Endothelial cell of umbilical vein (primary cell): ENCODE measurements around the gene TNFRSF4. TPM values are rescaled to one million over a fixed set of nuclear protein-coding genes. Genes with fewer than 3 reads are reported as not detected.

Experiments
- BruUV-seq: library from RNA; stranded (reverse); fragments of 400-500 nt; replicated peaks from 2 replicates; lab custom pipeline; 2021; lab: Mats Ljungman, UMichigan
- CTCF ChIA-PET: fragments of 300-600, 350-600 bp; sonication (Branson Sonifier 250); formaldehyde crosslinking; loops from one replicate; lab custom pipeline; 2021; ENCODE audit warnings: antibody characterized with exemption, inconsistent platforms; lab: Charles Lee
- POLR2A ChIA-PET: fragments of 300-600, 350-600 bp; sonication (Branson Sonifier 250); formaldehyde crosslinking; loops from one replicate; lab custom pipeline; 2021; ENCODE audit warnings: antibody characterized with exemption, inconsistent platforms; lab: Charles Lee
- DNase-seq: peaks from one replicate; pipeline ENCODE4 v3.0.0-alpha.2; 2011; ENCODE audit warnings: low read depth, low spot score
- FAIRE-seq: peaks from 2 replicates; lab custom pipeline; 2011; peaks lifted over from hg19 to GRCh38; lab: Jason Lieb, UNC
- H2AFZ ChIP-seq: 2 replicates; pipeline ENCODE4 v1.6.0; 2012; ENCODE audit warnings: low read depth, low read length, control low read depth, inconsistent platforms
- H3K27ac ChIP-seq: 2 replicates; pipeline ENCODE4 v1.5.1; 2011; ENCODE audit warnings: low read depth, mild to moderate bottlenecking, control low read depth, low read length, moderate library complexity; ENCODE audit not compliant: insufficient read depth
- H3K27me3 ChIP-seq, 2 experiments: 2 replicates each; pipeline versions ENCODE4 v1.6.0 to v1.6.1; 2011; ENCODE audit warnings: low read length in 2 of 2, mixed read lengths in 1 of 2; ENCODE audit not compliant: control insufficient read depth in 2 of 2, insufficient read depth in 2 of 2
- H3K36me3 ChIP-seq, 2 experiments: 2 replicates in 1 of 2; 3 replicates in 1 of 2; pipeline ENCODE4 v1.5.1; 2011; ENCODE audit warnings: low read length in 2 of 2, mild to moderate bottlenecking in 1 of 2, moderate library complexity in 1 of 2; ENCODE audit not compliant: control insufficient read depth in 2 of 2, insufficient read depth in 2 of 2; ENCODE audit errors: extremely low read depth in 1 of 2
- H3K4me1 ChIP-seq: 3 replicates; pipeline ENCODE4 v1.5.1; 2011; ENCODE audit warnings: mild to moderate bottlenecking, low read length; ENCODE audit not compliant: control insufficient read depth, insufficient read depth; ENCODE audit errors: extremely low read depth
- H3K4me2 ChIP-seq: 2 replicates; pipeline ENCODE4 v1.6.1; 2011; ENCODE audit warnings: low read length, control low read depth, mixed read lengths; ENCODE audit not compliant: insufficient read depth
- H3K4me3 ChIP-seq, 3 experiments: fragments of 200-600 bp in 1 of 3; sonication (generic), shearing (Covaris generic) in 1 of 3; replicated peaks in 1 of 3; 2 replicates each; pipeline ENCODE4 v1.5.1; 2011 to 2016; ENCODE audit warnings: control low read depth in 3 of 3, low read length in 3 of 3, mild to moderate bottlenecking in 2 of 3, inconsistent platforms in 1 of 3, low read depth in 1 of 3, moderate library complexity in 1 of 3; ENCODE audit not compliant: insufficient read depth in 1 of 3
- H3K79me2 ChIP-seq: 2 replicates; pipeline ENCODE4 v1.6.0; 2012; ENCODE audit warnings: low read length, inconsistent platforms; ENCODE audit not compliant: control insufficient read depth, insufficient read depth
- H3K9ac ChIP-seq: replicated peaks from 2 replicates; pipeline ENCODE3; 2011; ENCODE audit warnings: low read length, control low read depth; ENCODE audit not compliant: insufficient read depth; ENCODE audit errors: extremely low read depth
- H3K9me1 ChIP-seq: replicated peaks from 3 replicates; pipeline ENCODE4 v1.6.0; 2011; ENCODE audit warnings: mild to moderate bottlenecking, low read length; ENCODE audit not compliant: control insufficient read depth, insufficient read depth; ENCODE audit errors: extremely low read depth
- H3K9me3 ChIP-seq: replicated peaks from 2 replicates; pipeline ENCODE4 v1.5.1; 2012; ENCODE audit warnings: low read length, inconsistent platforms; ENCODE audit not compliant: control insufficient read depth, insufficient read depth
- H4K20me1 ChIP-seq: replicated peaks from 2 replicates; pipeline ENCODE3; 2011; ENCODE audit warnings: mild to moderate bottlenecking, low read length; ENCODE audit not compliant: control insufficient read depth, insufficient read depth; ENCODE audit errors: extremely low read depth
- EZH2 ChIP-seq: IDR thresholded peaks from 2 replicates; pipeline ENCODE4 v1.6.1; 2012; ENCODE audit warnings: borderline replicate concordance, low read depth, mild to moderate bottlenecking, moderate library complexity, low read length, inconsistent platforms; ENCODE audit not compliant: severe bottlenecking
- FOS ChIP-seq: IDR thresholded peaks from 2 replicates; pipeline ENCODE4 v1.6.1; 2011; ENCODE audit warnings: mild to moderate bottlenecking, low read length, moderate library complexity, borderline replicate concordance; ENCODE audit not compliant: insufficient read depth
- MYC ChIP-seq: IDR thresholded peaks from one replicate; pipeline ENCODE4 v1.6.1; 2011; ENCODE audit warnings: mild to moderate bottlenecking, low read depth, low read length
- POLR2AphosphoS5 ChIP-seq: IDR thresholded peaks from 2 replicates; pipeline ENCODE4 v1.6.1; 2012; ENCODE audit warnings: low read depth, mild to moderate bottlenecking, control low read depth, low read length, moderate library complexity; ENCODE audit not compliant: insufficient read depth
- dilution Hi-C: fragments of 300-500 bp; cut with MboI; formaldehyde crosslinking; loops from one replicate; pipeline ENCODE4 v1.15.0; 2019; ENCODE audit warnings: low sequenced_read_pairs; ENCODE audit not compliant: extremely low pct_ligation_motif_present
- intact Hi-C: fragments of 100-400 bp; cut with micrococcal nuclease; formaldehyde crosslinking; loops from one replicate; pipeline ENCODE4 v1.10.0; 2022
- polyA plus RNA-seq, 4 experiments: library from polyadenylated mRNA; depleted of rRNA in 3 of 4; stranded (reverse) in 3 of 4; unstranded in 1 of 4; fragments of >200 nt; gene quantifications; 2 replicates each; pipeline versions ENCODE4 v1.2.1 to v1.2.3, GENCODE V29; 2011 to 2012; ENCODE audit warnings: missing spikeins in 1 of 4
- total RNA-seq: library from RNA; stranded (reverse); gene quantifications from 2 replicates; pipeline ENCODE4 v1.2.3, GENCODE V29; 2021

TNFRSF4 gene
- total and polyA plus RNA-seq, 2 donors (not counting 3 experiments of a cell fraction or from before 2014, with no cell fraction given) = 0.55 to 1.5 TPM

GRCh38 chr1:1206376-1206965, 7.5 kb downstream of the TNFRSF4 start, which contains the start of gene TNFRSF18:
TSS of gene TNFRSF18 (minus strand) at chr1:1206592. CDS start at chr1:1206571, 21 bp downstream.
- no peak for DNase-seq
- Histone ChIP-seq H3K27me3 (peaks cover 3 to 15% of the 10 kb centered on the region in 2 experiments), H3K36me3 (no peaks in the 10 kb centered on the region), H4K20me1 (no peaks in the 10 kb centered on the region), H3K79me2 (no peaks in the 10 kb centered on the region), H3K4me1 (no peaks in the 10 kb centered on the region), H3K9ac (no peak within 1 kb of the TSS), H2AFZ (no peak within 1 kb of the TSS), H3K27ac (no peak within 1 kb of the TSS), H3K4me3 (no peak within 1 kb of the TSS), H3K9me1 (no peaks in the 10 kb centered on the region), H3K4me2 (no peak within 1 kb of the TSS), H3K9me3 (no peaks in the 10 kb centered on the region)
- CTCF ChIA-PET = interaction anchor here (1.1 kb wide), 1 partner anchor 45 kb away, joined by 3 read pairs; no protein-coding TSS in a partner anchor
- dilution Hi-C loops = no loop called here
- FAIRE-seq = no peak
- POLR2A ChIA-PET = no interaction called here
- intact Hi-C loops = no loop called here
- no TSS peak for BruUV-seq
- TF ChIP-seq EZH2 = peak; percentile 69
- TF ChIP-seq FOS = no peak
- no peak for TF ChIP-seq MYC

GRCh38 chr1:1205769-1206375, 8.1 kb downstream of the TNFRSF4 start:
- Histone ChIP-seq H3K27ac (no peak overlapping the region), H2AFZ (no peak overlapping the region), H3K79me2 (no peaks in the 10 kb centered on the region), H3K4me2 (no peak overlapping the region), H4K20me1 (no peaks in the 10 kb centered on the region), H3K9ac (no peak overlapping the region), H3K9me3 (no peaks in the 10 kb centered on the region), H3K4me3 (no peak overlapping the region), H3K4me1 (no peaks in the 10 kb centered on the region), H3K36me3 (no peaks in the 10 kb centered on the region), H3K27me3 (peaks cover 3 to 15% of the 10 kb centered on the region in 2 experiments), H3K9me1 (no peaks in the 10 kb centered on the region)
- no TSS peak for BruUV-seq
- CTCF ChIA-PET = no interaction called here
- TF ChIP-seq POLR2AphosphoS5 = no peak
- peak; percentile 37 for TF ChIP-seq EZH2
- FAIRE-seq (no peak), DNase-seq (no peak)
- dilution Hi-C loops (no loop called here), intact Hi-C loops (no loop called here)
- POLR2A ChIA-PET = no interaction called here
